CD4-positive, alpha-beta T cell treated with Interleukin-17A for 1 hour (primary cell): ENCODE measurements around the gene PIAS2.
"Not testable (repeated sequence)": the region's sequence is repeated elsewhere in the genome, so short reads cannot be mapped to it uniquely, and the experiment has no call there.

ENCODE experiments used
- DNase-seq: peaks from one replicate; pipeline ENCODE4 v3.0.0-alpha.2; 2020

PIAS2 gene

GRCh38 chr18:46903406-46903805 lies 13.9 kb downstream of the PIAS2 start:
- DNase-seq: no peak

GRCh38 chr18:46899274-46899948 lies 17.9 kb downstream of the PIAS2 start:
- DNase-seq: no peak

- no peak for DNase-seq
Observed at GRCh38 chr18:46894124-46894523, 23.2 kb downstream of the PIAS2 start.

- DNase-seq: no peak
Observed at GRCh38 chr18:46893360-46893759, 23.9 kb downstream of the PIAS2 start.

- DNase-seq: no peak
Observed at GRCh38 chr18:46892842-46893241, 24.5 kb downstream of the PIAS2 start.

- DNase-seq: no peak
Observed at GRCh38 chr18:46891742-46892214, 25.5 kb downstream of the PIAS2 start.

GRCh38 chr18:46888965-46889364 lies 28.3 kb downstream of the PIAS2 start:
- no peak for DNase-seq

- DNase-seq: no peak
Observed at GRCh38 chr18:46886893-46887292, 30.4 kb downstream of the PIAS2 start.

GRCh38 chr18:46883180-46883579 lies 34.1 kb downstream of the PIAS2 start:
- no peak for DNase-seq

GRCh38 chr18:46877329-46877987 lies 39.8 kb downstream of the PIAS2 start:
- no peak for DNase-seq

GRCh38 chr18:46868169-46868921 lies 49.0 kb downstream of the PIAS2 start:
- DNase-seq: no peak

GRCh38 chr18:46867367-46868143 lies 49.8 kb downstream of the PIAS2 start:
- no peak for DNase-seq

GRCh38 chr18:46866523-46866922 lies 50.8 kb downstream of the PIAS2 start:
- no peak for DNase-seq

GRCh38 chr18:46865245-46865644 lies 52.1 kb downstream of the PIAS2 start:
- DNase-seq: not testable (repeated sequence)

GRCh38 chr18:46859855-46860254 lies 57.5 kb downstream of the PIAS2 start:
- no peak for DNase-seq

- no peak for DNase-seq
Observed at GRCh38 chr18:46858290-46858689, 59.0 kb downstream of the PIAS2 start.

GRCh38 chr18:46856973-46857372 lies 60.3 kb downstream of the PIAS2 start:
- DNase-seq: no peak

GRCh38 chr18:46849007-46849406 lies 68.3 kb downstream of the PIAS2 start:
- DNase-seq: no peak

- DNase-seq: no peak
Observed at GRCh38 chr18:46843372-46843771, 73.9 kb downstream of the PIAS2 start.

- no peak for DNase-seq
Observed at GRCh38 chr18:46842583-46842982, 74.7 kb downstream of the PIAS2 start.

- no peak for DNase-seq
Observed at GRCh38 chr18:46833899-46834298, 83.4 kb downstream of the PIAS2 start.

GRCh38 chr18:46832849-46833248 lies 84.5 kb downstream of the PIAS2 start:
- DNase-seq: no peak

GRCh38 chr18:46832422-46832821 lies 84.9 kb downstream of the PIAS2 start:
- not testable (repeated sequence) for DNase-seq
